ENCODE results near the gene TMCO2.

The TMCO2 gene

GRCh38 chr1:40243351-40243750 lies 4.4 kb upstream of the TMCO2 start:
- H3K27ac ChIP-seq (ENCODE audit: low read depth, low read length): no peak overlapping the region
- no peaks in the 10 kb centered on the region for H3K27me3 ChIP-seq (ENCODE audit: control insufficient read depth, insufficient read depth, low read length)
- no peaks in the 10 kb centered on the region for H3K4me1 ChIP-seq (ENCODE audit: control insufficient read depth, insufficient read depth, low read length)
- H3K4me3 ChIP-seq (ENCODE audit: low read length): no peak overlapping the region
- H3K36me3 ChIP-seq (ENCODE audit: control insufficient read depth, insufficient read depth, low read length): no peaks in the 10 kb centered on the region
- H3K9ac ChIP-seq (ENCODE audit: low read length): no peak overlapping the region

- Histone ChIP-seq H3K4me3 (ENCODE audit: low read length) (no peak overlapping the region), H3K36me3 (ENCODE audit: control insufficient read depth, insufficient read depth, low read length) (no peaks in the 10 kb centered on the region), H3K27ac (ENCODE audit: low read depth, low read length) (no peak overlapping the region), H3K27me3 (ENCODE audit: control insufficient read depth, insufficient read depth, low read length) (no peaks in the 10 kb centered on the region), H3K9ac (ENCODE audit: low read length) (no peak overlapping the region), H3K4me1 (ENCODE audit: control insufficient read depth, insufficient read depth, low read length) (no peaks in the 10 kb centered on the region)
Observed at GRCh38 chr1:40244138-40244744, 3.5 kb upstream of the TMCO2 start.

GRCh38 chr1:40245686-40246085 lies 2.1 kb upstream of the TMCO2 start:
- H3K4me1 ChIP-seq (ENCODE audit: control insufficient read depth, insufficient read depth, low read length): no peaks in the 10 kb centered on the region
- H3K27ac ChIP-seq (ENCODE audit: low read depth, low read length): no peak overlapping the region
- H3K9ac ChIP-seq (ENCODE audit: low read length): no peak overlapping the region
- H3K4me3 ChIP-seq (ENCODE audit: low read length): no peak overlapping the region
- H3K36me3 ChIP-seq (ENCODE audit: control insufficient read depth, insufficient read depth, low read length): no peaks in the 10 kb centered on the region
- H3K27me3 ChIP-seq (ENCODE audit: control insufficient read depth, insufficient read depth, low read length): no peaks in the 10 kb centered on the region

- Histone ChIP-seq H3K4me1 (ENCODE audit: control insufficient read depth, insufficient read depth, low read length) (no peaks in the 10 kb centered on the region), H3K9ac (ENCODE audit: low read length) (no peak overlapping the region), H3K27ac (ENCODE audit: low read depth, low read length) (no peak overlapping the region), H3K4me3 (ENCODE audit: low read length) (no peak overlapping the region), H3K36me3 (ENCODE audit: control insufficient read depth, insufficient read depth, low read length) (no peaks in the 10 kb centered on the region), H3K27me3 (ENCODE audit: control insufficient read depth, insufficient read depth, low read length) (no peaks in the 10 kb centered on the region)
Observed at GRCh38 chr1:40248412-40248811, 675 bp downstream of the TMCO2 start.

GRCh38 chr1:40251456-40251855 lies 3.7 kb downstream of the TMCO2 start:
- H3K4me3 ChIP-seq (ENCODE audit: low read length): no peak overlapping the region
- peaks cover 4% of the 10 kb centered on the region for H3K4me1 ChIP-seq (ENCODE audit: control insufficient read depth, insufficient read depth, low read length)
- no peaks in the 10 kb centered on the region for H3K27me3 ChIP-seq (ENCODE audit: control insufficient read depth, insufficient read depth, low read length)
- H3K27ac ChIP-seq (ENCODE audit: low read depth, low read length): no peak overlapping the region
- no peak overlapping the region for H3K9ac ChIP-seq (ENCODE audit: low read length)
- H3K36me3 ChIP-seq (ENCODE audit: control insufficient read depth, insufficient read depth, low read length): no peaks in the 10 kb centered on the region

- Histone ChIP-seq H3K27ac (ENCODE audit: low read depth, low read length) (no peak overlapping the region), H3K4me3 (ENCODE audit: low read length) (no peak overlapping the region), H3K4me1 (ENCODE audit: control insufficient read depth, insufficient read depth, low read length) (peaks cover 4% of the 10 kb centered on the region), H3K9ac (ENCODE audit: low read length) (no peak overlapping the region), H3K27me3 (ENCODE audit: control insufficient read depth, insufficient read depth, low read length) (no peaks in the 10 kb centered on the region), H3K36me3 (ENCODE audit: control insufficient read depth, insufficient read depth, low read length) (no peaks in the 10 kb centered on the region)
Observed at GRCh38 chr1:40252601-40253000, 4.9 kb downstream of the TMCO2 start.

GRCh38 chr1:40255231-40255630 lies 7.5 kb downstream of the TMCO2 start:
- H3K27me3 ChIP-seq (ENCODE audit: control insufficient read depth, insufficient read depth, low read length): no peaks in the 10 kb centered on the region
- H3K4me3 ChIP-seq (ENCODE audit: low read length): no peak overlapping the region
- no peak overlapping the region for H3K9ac ChIP-seq (ENCODE audit: low read length)
- no peaks in the 10 kb centered on the region for H3K36me3 ChIP-seq (ENCODE audit: control insufficient read depth, insufficient read depth, low read length)
- peaks cover 6% of the 10 kb centered on the region for H3K4me1 ChIP-seq (ENCODE audit: control insufficient read depth, insufficient read depth, low read length)
- no peak overlapping the region for H3K27ac ChIP-seq (ENCODE audit: low read depth, low read length)

GRCh38 chr1:40256401-40257084 lies 8.8 kb downstream of the TMCO2 start:
- Histone ChIP-seq H3K27ac (ENCODE audit: low read depth, low read length) (no peak overlapping the region), H3K9ac (ENCODE audit: low read length) (no peak overlapping the region), H3K36me3 (ENCODE audit: control insufficient read depth, insufficient read depth, low read length) (peaks cover 8% of the 10 kb centered on the region)

GRCh38 chr1:40257313-40257687 lies 9.6 kb downstream of the TMCO2 start:
- Histone ChIP-seq H3K4me3 (ENCODE audit: low read length) (peak overlapping the region; percentile 86), H3K9ac (ENCODE audit: low read length) (peak overlapping the region; percentile 91), H3K36me3 (ENCODE audit: control insufficient read depth, insufficient read depth, low read length) (peaks cover 11% of the 10 kb centered on the region), H3K27me3 (ENCODE audit: control insufficient read depth, insufficient read depth, low read length) (no peaks in the 10 kb centered on the region), H3K4me1 (ENCODE audit: control insufficient read depth, insufficient read depth, low read length) (peaks cover 11% of the 10 kb centered on the region), H3K27ac (ENCODE audit: low read depth, low read length) (peak overlapping the region; percentile 94)

More at GRCh38 chr1:40256401-40257084, 8.8 kb downstream of the TMCO2 start:
- Histone ChIP-seq H3K4me1 (ENCODE audit: control insufficient read depth, insufficient read depth, low read length) (peaks cover 11% of the 10 kb centered on the region), H3K4me3 (ENCODE audit: low read length) (peak overlapping the region; percentile 86), H3K27me3 (ENCODE audit: control insufficient read depth, insufficient read depth, low read length) (no peaks in the 10 kb centered on the region)

GRCh38 chr1:40257688-40258444 lies 10.1 kb downstream of the TMCO2 start, which contains the start of gene ZMPSTE24:
TSS of gene ZMPSTE24 (plus strand) at chr1:40258236. CDS start at chr1:40258272, 36 bp downstream.
- H3K4me1 ChIP-seq (ENCODE audit: control insufficient read depth, insufficient read depth, low read length): peaks cover 11% of the 10 kb centered on the region

GRCh38 chr1:40258445-40258769 lies 10.7 kb downstream of the TMCO2 start:
- Histone ChIP-seq H3K27ac (ENCODE audit: low read depth, low read length) (peak overlapping the region; percentile 94), H3K4me1 (ENCODE audit: control insufficient read depth, insufficient read depth, low read length) (peaks cover 16% of the 10 kb centered on the region), H3K9ac (ENCODE audit: low read length) (peak overlapping the region; percentile 60), H3K27me3 (ENCODE audit: control insufficient read depth, insufficient read depth, low read length) (no peaks in the 10 kb centered on the region), H3K4me3 (ENCODE audit: low read length) (peak overlapping the region; percentile 86), H3K36me3 (ENCODE audit: control insufficient read depth, insufficient read depth, low read length) (peaks cover 13% of the 10 kb centered on the region)

More at GRCh38 chr1:40257688-40258444, 10.1 kb downstream of the TMCO2 start, which contains the start of gene ZMPSTE24:
- H3K27me3 ChIP-seq (ENCODE audit: control insufficient read depth, insufficient read depth, low read length): no peaks in the 10 kb centered on the region
- H3K36me3 ChIP-seq (ENCODE audit: control insufficient read depth, insufficient read depth, low read length): peaks cover 13% of the 10 kb centered on the region
- peak within 1 kb of the TSS; percentile 86 for H3K4me3 ChIP-seq (ENCODE audit: low read length)
- H3K27ac ChIP-seq (ENCODE audit: low read depth, low read length): peak within 1 kb of the TSS; percentile 94
- H3K9ac ChIP-seq (ENCODE audit: low read length): peak within 1 kb of the TSS; percentile 91

GRCh38 chr1:40264354-40264781 lies 16.6 kb downstream of the TMCO2 start:
- no peaks in the 10 kb centered on the region for H3K27me3 ChIP-seq (ENCODE audit: control insufficient read depth, insufficient read depth, low read length)
- no peak overlapping the region for H3K9ac ChIP-seq (ENCODE audit: low read length)
- H3K36me3 ChIP-seq (ENCODE audit: control insufficient read depth, insufficient read depth, low read length): peaks cover 13% of the 10 kb centered on the region
- H3K27ac ChIP-seq (ENCODE audit: low read depth, low read length): no peak overlapping the region
- H3K4me3 ChIP-seq (ENCODE audit: low read length): no peak overlapping the region
- peaks cover 27% of the 10 kb centered on the region for H3K4me1 ChIP-seq (ENCODE audit: control insufficient read depth, insufficient read depth, low read length)

Measured in rectal smooth muscle tissue (tissue), 1 donor.